Stomach (tissue), 4 donors: ENCODE data around the gene TSHZ2.

Source experiments
- CTCF ChIP-seq, 7 experiments: fragments of 450-650 bp in 4 of 7; fragments of 200-600 bp in 3 of 7; sonication (generic) in 3 of 7; IDR thresholded peaks; one replicate each; pipeline ENCODE4 v1.5.1; 2016 to 2019; ENCODE audit warnings: antibody characterized with exemption in 7 of 7, control low read depth in 2 of 7, mild to moderate bottlenecking in 1 of 7
- EP300 ChIP-seq: sonication (generic); formaldehyde crosslinking; IDR thresholded peaks from one replicate; pipeline ENCODE4 v1.6.1; 2017; ENCODE audit warnings: antibody characterized with exemption
- POLR2A ChIP-seq, 4 donors: fragments of 450-650 bp; IDR thresholded peaks; one replicate each; pipeline ENCODE4 v1.6.1; 2016; ENCODE audit warnings: antibody characterized with exemption in 4 of 4, control low read depth in 2 of 4, mild to moderate bottlenecking in 1 of 4, moderate library complexity in 1 of 4
- POLR2AphosphoS5 ChIP-seq, 3 donors: sonication (generic); formaldehyde crosslinking; IDR thresholded peaks; one replicate each; pipeline ENCODE4 v1.6.1; 2016; ENCODE audit warnings: antibody characterized with exemption in 3 of 3

- TF ChIP-seq CTCF (IDR thresholded peaks at IDR 0.05): no peak
- no peak for TF ChIP-seq POLR2A (IDR thresholded peaks at IDR 0.05)
- no peak for TF ChIP-seq POLR2AphosphoS5 (IDR thresholded peaks at IDR 0.05)
- no peak for TF ChIP-seq EP300
These were observed 403.9 kb downstream of the TSHZ2 start for GRCh38 chr20:53376021-53376420.
